AG09319 (cell line): ENCODE measurements around the gene SULT1C2.
A peak's percentile ranks its signal among the peaks of the same experiment; 100 is the strongest.
"Not testable (repeated sequence)": the region's sequence is repeated elsewhere in the genome, so short reads cannot be mapped to it uniquely, and the experiment has no call there.

Experiments used
- DNase-seq: peaks from one replicate; pipeline ENCODE4 v3.0.0-alpha.2; 2010; ENCODE audit warnings: low read depth; ENCODE audit errors: extremely low read depth
- CTCF ChIP-seq: IDR thresholded peaks from 2 replicates; pipeline ENCODE4 v1.5.1; 2011; ENCODE audit warnings: low read depth, mild to moderate bottlenecking, inconsistent platforms, low read length, moderate library complexity

The SULT1C2 gene

GRCh38 chr2:108348816-108349570 is 60.3 kb downstream of the SULT1C2 start:
- no peak for TF ChIP-seq CTCF
- no peak for DNase-seq

GRCh38 chr2:108349571-108349928 is 60.9 kb downstream of the SULT1C2 start:
- TF ChIP-seq CTCF: no peak
- no peak for DNase-seq

- no peak for TF ChIP-seq CTCF
- peak; percentile 22 for DNase-seq
Observed at GRCh38 chr2:108351889-108352288, 63.2 kb downstream of the SULT1C2 start.

GRCh38 chr2:108354136-108354535 is 65.4 kb downstream of the SULT1C2 start:
- TF ChIP-seq CTCF: no peak

GRCh38 chr2:108355906-108356734 is 67.4 kb downstream of the SULT1C2 start:
- no peak for DNase-seq
- no peak for TF ChIP-seq CTCF

More at GRCh38 chr2:108354136-108354535, 65.4 kb downstream of the SULT1C2 start:
- DNase-seq: no peak

GRCh38 chr2:108359336-108359735 is 70.6 kb downstream of the SULT1C2 start:
- not testable (repeated sequence) for DNase-seq
